CD14-positive monocyte (primary cell): ENCODE results near the gene EML6. TPM values are rescaled to one million over a fixed set of nuclear protein-coding genes. Genes with fewer than 3 reads are reported as not detected.

Experiments used
- DNase-seq, 3 donors: peaks; one replicate each; pipeline ENCODE4 v3.0.0-alpha.2; 2011 to 2022
- H2AFZ ChIP-seq: 2 replicates; pipeline ENCODE4 v1.6.0; 2012; ENCODE audit warnings: mild to moderate bottlenecking, low read depth, low read length, inconsistent platforms; ENCODE audit not compliant: insufficient read depth, poor library complexity, severe bottlenecking
- H3K27ac ChIP-seq, 2 donors: 1 replicate in 1 of 2; 2 replicates in 1 of 2; pipeline ENCODE4 v1.5.1; 2012 to 2013; ENCODE audit warnings: low read length in 2 of 2, control low read depth in 1 of 2, inconsistent platforms in 1 of 2, low read depth in 1 of 2, mild to moderate bottlenecking in 1 of 2
- H3K27me3 ChIP-seq, 2 donors: one replicate each; pipeline versions ENCODE4 v1.6.0 to v1.6.1; 2011 to 2013; ENCODE audit warnings: low read length in 2 of 2; ENCODE audit not compliant: control insufficient read depth in 2 of 2, insufficient read depth in 2 of 2
- H3K36me3 ChIP-seq, 2 donors: replicated peaks in 1 of 2; 1 replicate in 1 of 2; 2 replicates in 1 of 2; pipeline versions ENCODE4 v1.5.1 to v1.6.1; 2012 to 2013; ENCODE audit warnings: low read length in 2 of 2, control low read depth in 1 of 2, inconsistent platforms in 1 of 2, mild to moderate bottlenecking in 1 of 2; ENCODE audit not compliant: insufficient read depth in 2 of 2, control insufficient read depth in 1 of 2
- H3K4me1 ChIP-seq, 2 donors: 1 replicate in 1 of 2; 2 replicates in 1 of 2; pipeline versions ENCODE4 v1.5.1 to v1.6.1; 2012 to 2013; ENCODE audit warnings: low read length in 2 of 2, control low read depth in 1 of 2, inconsistent platforms in 1 of 2, mild to moderate bottlenecking in 1 of 2, moderate library complexity in 1 of 2; ENCODE audit not compliant: insufficient read depth in 2 of 2, control insufficient read depth in 1 of 2
- H3K4me2 ChIP-seq: replicated peaks from 2 replicates; pipeline ENCODE3; 2012; ENCODE audit warnings: low read length, moderate library complexity, mild to moderate bottlenecking; ENCODE audit not compliant: poor library complexity, severe bottlenecking; ENCODE audit errors: extremely low read depth
- H3K4me3 ChIP-seq, 3 experiments: fragments of 200-600 bp in 1 of 3; sonication (generic) in 1 of 3; replicated peaks in 1 of 3; 1 replicate in 2 of 3; 2 replicates in 1 of 3; pipeline ENCODE4 v1.5.1; 2011 to 2013; ENCODE audit warnings: low read length in 3 of 3, mild to moderate bottlenecking in 3 of 3, control low read depth in 2 of 3, low read depth in 2 of 3, inconsistent platforms in 1 of 3, moderate library complexity in 1 of 3
- H3K79me2 ChIP-seq: 2 replicates; pipeline ENCODE4 v1.6.0; 2012; ENCODE audit warnings: mild to moderate bottlenecking, control low read depth, inconsistent platforms, low read length, moderate library complexity; ENCODE audit not compliant: insufficient read depth
- H3K9ac ChIP-seq: 2 replicates; pipeline ENCODE4 v1.6.0; 2017; ENCODE audit warnings: low read length, mild to moderate bottlenecking; ENCODE audit not compliant: insufficient read depth, poor library complexity, severe bottlenecking
- H3K9me3 ChIP-seq, 2 donors: replicated peaks in 1 of 2; 1 replicate in 1 of 2; 2 replicates in 1 of 2; pipeline versions ENCODE4 v1.5.1 to v1.6.1; 2012 to 2013; ENCODE audit warnings: low read length in 2 of 2, control low read depth in 1 of 2; ENCODE audit not compliant: control insufficient read depth in 1 of 2, insufficient read depth in 1 of 2
- H4K20me1 ChIP-seq: 2 replicates; pipeline ENCODE4 v1.6.0; 2012; ENCODE audit warnings: mild to moderate bottlenecking, low read length, control low read depth, moderate library complexity; ENCODE audit not compliant: insufficient read depth
- H3K27ac Mint-ChIP-seq, 7 donors: one replicate each; pipeline ENCODE4 v1.8.0; 2020; ENCODE audit warnings: mild to moderate bottlenecking in 7 of 7, mixed read lengths in 7 of 7, moderate library complexity in 6 of 7, inconsistent platforms in 2 of 7
- H3K27me3 Mint-ChIP-seq, 3 donors: one replicate each; pipeline ENCODE4 v1.8.0; 2021 to 2022; ENCODE audit warnings: low read depth in 3 of 3, mild to moderate bottlenecking in 3 of 3, mixed read lengths in 3 of 3, moderate library complexity in 3 of 3, inconsistent platforms in 1 of 3
- H3K36me3 Mint-ChIP-seq, 2 donors: one replicate each; pipeline ENCODE4 v1.8.0; 2020; ENCODE audit warnings: mixed read lengths in 2 of 2, inconsistent platforms in 1 of 2, mild to moderate bottlenecking in 1 of 2
- H3K4me1 Mint-ChIP-seq: one replicate; pipeline ENCODE4 v1.8.0; 2020; ENCODE audit warnings: mild to moderate bottlenecking, mixed read lengths
- H3K4me3 Mint-ChIP-seq, 2 donors: one replicate each; pipeline ENCODE4 v1.8.0; 2020; ENCODE audit warnings: mild to moderate bottlenecking in 2 of 2, mixed read lengths in 2 of 2, moderate library complexity in 1 of 2
- H3K9me3 Mint-ChIP-seq, 7 donors: one replicate each; pipeline ENCODE4 v1.8.0; 2020 to 2022; ENCODE audit warnings: mixed read lengths in 7 of 7, mild to moderate bottlenecking in 6 of 7, moderate library complexity in 6 of 7, inconsistent platforms in 2 of 7
- CTCF ChIP-seq: fragments of 200-600 bp; IDR thresholded peaks from one replicate; pipeline ENCODE4 v1.8.0; 2022; ENCODE audit warnings: antibody characterized with exemption, mild to moderate bottlenecking
- WGBS: methylation state at CpG from one replicate; pipeline ENCODE4 v1.1.5; 2013; ENCODE audit warnings: missing lambda C conversion rate; ENCODE audit not compliant: insufficient coverage; 5-methylcytosine and 5-hydroxymethylcytosine counted together
- intact Hi-C, 2 donors: fragments of 100-400 bp; cut with micrococcal nuclease; formaldehyde crosslinking; loops; one replicate each; pipeline versions ENCODE4 v1.15.0 to v1.15.1; 2023
- polyA plus RNA-seq, 3 donors: library from polyadenylated mRNA; depleted of rRNA in 1 of 3; unstranded in 2 of 3; stranded (reverse) in 1 of 3; fragments of 300-500 nt in 2 of 3; fragments of >200 nt in 1 of 3; fragmentation: Illumina TruSeq in 2 of 3; gene quantifications; 1 replicate in 2 of 3; 2 replicates in 1 of 3; pipeline ENCODE4 v1.2.3, GENCODE V29; 2012 to 2021

The EML6 gene
- polyA plus RNA-seq, 3 donors, result 0.79 TPM; not detected in 2

DNA sequence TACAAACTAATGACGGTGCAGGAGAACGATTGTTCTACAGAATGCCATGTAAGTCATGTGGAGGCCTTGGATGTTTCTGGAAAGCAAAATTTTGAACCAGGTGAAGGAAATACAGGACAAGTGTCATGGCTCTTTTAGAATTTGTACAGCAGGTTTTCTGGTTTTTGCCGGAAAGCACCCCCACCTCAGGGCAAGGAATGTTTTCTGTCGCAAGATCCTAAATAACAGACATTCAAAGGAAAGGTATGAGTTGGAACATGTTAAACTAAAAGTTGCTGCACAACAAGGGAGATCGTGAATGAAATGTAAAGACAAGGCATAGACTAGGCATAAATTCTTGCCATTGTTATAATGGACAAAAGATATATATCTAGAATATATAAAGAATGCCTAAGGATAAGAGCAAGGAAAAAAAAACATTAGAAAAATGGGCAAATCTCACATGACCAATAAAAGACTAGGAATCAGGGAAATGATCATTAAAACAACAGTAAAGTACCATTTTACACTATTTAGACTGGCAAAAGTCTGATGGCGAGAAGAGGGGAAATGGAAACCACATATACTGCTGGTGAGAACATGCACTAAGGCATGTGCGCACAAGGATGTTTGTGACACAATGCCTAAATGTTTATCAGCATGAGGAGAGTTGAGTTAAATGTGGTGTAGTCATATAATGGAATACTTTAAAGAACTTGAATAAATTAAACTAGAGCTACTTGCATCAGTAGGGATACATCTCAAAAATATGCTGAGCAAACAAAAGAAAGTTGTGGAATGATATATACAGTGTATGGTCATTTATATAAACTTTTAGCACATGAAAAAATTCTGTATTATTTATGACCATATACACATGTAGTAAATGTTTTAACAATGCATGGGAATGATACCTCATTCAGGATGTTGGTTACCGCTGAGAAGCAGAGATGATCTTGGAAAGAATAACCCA is 127.0 kb downstream of the EML6 start:
- H3K9ac ChIP-seq, result no peak overlapping the region
- intact Hi-C loops, result no loop called here
- Mint-ChIP-seq H3K4me1 (no peaks in the 10 kb centered on the region), H3K9me3 (no peaks in the 10 kb centered on the region), H3K36me3 (no peaks in the 10 kb centered on the region), H3K4me3 (no peak overlapping the region), H3K27ac (no peak overlapping the region), H3K27me3 (peaks cover 0 to 4% (median 0%) of the 10 kb centered on the region in 3 donors)
- H2AFZ ChIP-seq, result no peak overlapping the region
- 100% methylated on average over 3 of the region's 8 CpGs for whole genome bisulfite sequencing
- DNase-seq, result no peak
- H3K4me1 ChIP-seq, result no peaks in the 10 kb centered on the region
- no peak overlapping the region for H3K4me3 ChIP-seq
- H3K27ac ChIP-seq, result no peak overlapping the region
- TF ChIP-seq CTCF, result no peak
- no peaks in the 10 kb centered on the region for H3K79me2 ChIP-seq
- H3K9me3 ChIP-seq, result no peaks in the 10 kb centered on the region
- H3K4me2 ChIP-seq, result no peak overlapping the region
- H3K27me3 ChIP-seq, result no peaks in the 10 kb centered on the region
- no peaks in the 10 kb centered on the region for H4K20me1 ChIP-seq
- no peaks in the 10 kb centered on the region for H3K36me3 ChIP-seq

DNA sequence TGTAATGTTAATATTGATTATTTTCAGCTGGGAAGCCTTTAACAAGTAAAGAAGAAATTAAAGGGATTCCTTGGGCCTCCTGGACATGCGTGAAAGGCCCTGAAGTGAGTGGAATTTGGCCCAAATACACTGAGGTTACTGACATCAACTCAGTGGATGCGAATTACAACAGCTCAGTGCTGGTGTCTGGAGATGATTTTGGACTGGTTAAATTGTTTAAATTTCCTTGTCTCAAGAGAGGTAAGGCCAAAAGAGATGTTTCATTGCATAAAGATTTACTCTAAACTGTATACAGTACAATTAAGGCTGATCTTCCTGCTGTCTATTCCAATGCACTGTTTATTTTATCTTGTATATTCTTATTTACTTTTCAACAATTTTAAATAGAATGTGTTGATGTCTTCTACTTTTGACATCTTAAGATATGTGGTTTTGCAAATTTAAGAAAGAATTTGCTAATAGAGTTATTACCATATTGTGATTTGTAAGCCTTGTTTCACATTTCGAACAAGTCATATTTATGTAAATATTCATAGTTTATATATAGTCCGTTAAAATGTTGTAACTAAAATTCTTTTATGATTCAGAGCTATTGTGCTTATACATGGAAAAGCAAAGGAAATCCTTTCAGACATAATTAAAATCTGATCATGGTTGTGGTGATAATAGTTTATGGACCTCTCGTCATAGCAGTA is 130.3 kb downstream of the EML6 start:
- no peak overlapping the region for H3K4me2 ChIP-seq
- H3K27ac ChIP-seq, result no peak overlapping the region
- Mint-ChIP-seq H3K27me3 (peaks cover 0 to 1% (median 0%) of the 10 kb centered on the region in 3 donors), H3K9me3 (peaks cover 0 to 4% (median 0%) of the 10 kb centered on the region in 7 donors), H3K36me3 (no peaks in the 10 kb centered on the region), H3K27ac (no peak overlapping the region), H3K4me3 (no peak overlapping the region), H3K4me1 (peaks cover 8% of the 10 kb centered on the region)
- H3K4me3 ChIP-seq, result no peak overlapping the region
- no peaks in the 10 kb centered on the region for H3K36me3 ChIP-seq
- H4K20me1 ChIP-seq, result no peaks in the 10 kb centered on the region
- no peaks in the 10 kb centered on the region for H3K4me1 ChIP-seq
- intact Hi-C loops, result no loop called here
- no peaks in the 10 kb centered on the region for H3K9me3 ChIP-seq
- DNase-seq, result no peak
- 100% methylated on average over 1 of the region's 5 CpGs for WGBS
- H3K9ac ChIP-seq, result no peak overlapping the region
- no peaks in the 10 kb centered on the region for H3K79me2 ChIP-seq
- TF ChIP-seq CTCF, result no peak
- no peaks in the 10 kb centered on the region for H3K27me3 ChIP-seq
- H2AFZ ChIP-seq, result no peak overlapping the region
